HG02870 (cell line): ENCODE measurements around the gene HPSE2.
A peak's percentile ranks its signal among the peaks of the same experiment; 100 is the strongest.
"Not testable (repeated sequence)": the region's sequence is repeated elsewhere in the genome, so short reads cannot be mapped to it uniquely, and the experiment has no call there.

ENCODE experiments used
- ATAC-seq: cut with Tn5 transposase; IDR thresholded peaks from one replicate; pipeline ENCODE4 v1.9.1; 2021; ENCODE audit warnings: mild to moderate bottlenecking, moderate library complexity; ENCODE audit not compliant: unreplicated experiment

The HPSE2 gene

GRCh38 chr10:98519841-98520240 is 715.8 kb downstream of the HPSE2 start:
- no peak for ATAC-seq

- no peak for ATAC-seq
These were observed 718.0 kb downstream of the HPSE2 start for GRCh38 chr10:98517672-98518071.

GRCh38 chr10:98516352-98516751 is 719.3 kb downstream of the HPSE2 start:
- no peak for ATAC-seq

- ATAC-seq: no peak
These were observed 721.9 kb downstream of the HPSE2 start for GRCh38 chr10:98513704-98514103.

GRCh38 chr10:98511876-98512275 is 723.8 kb downstream of the HPSE2 start:
- no peak for ATAC-seq

- no peak for ATAC-seq
These were observed 725.1 kb downstream of the HPSE2 start for GRCh38 chr10:98510412-98510995.

- no peak for ATAC-seq
These were observed 725.9 kb downstream of the HPSE2 start for GRCh38 chr10:98509745-98510144.

- not testable (repeated sequence) for ATAC-seq
These were observed 733.1 kb downstream of the HPSE2 start for GRCh38 chr10:98502535-98502934.

- no peak for ATAC-seq
These were observed 742.9 kb downstream of the HPSE2 start for GRCh38 chr10:98492763-98493162.

GRCh38 chr10:98489561-98490481 is 745.8 kb downstream of the HPSE2 start:
- ATAC-seq: no peak

- no peak for ATAC-seq
These were observed 746.8 kb downstream of the HPSE2 start for GRCh38 chr10:98488669-98489430.

- no peak for ATAC-seq
These were observed 748.0 kb downstream of the HPSE2 start for GRCh38 chr10:98487649-98488048.

GRCh38 chr10:98486421-98486820 is 749.2 kb downstream of the HPSE2 start:
- ATAC-seq: no peak

GRCh38 chr10:98485959-98486358 is 749.7 kb downstream of the HPSE2 start:
- ATAC-seq: no peak

GRCh38 chr10:98483658-98484057 is 752.0 kb downstream of the HPSE2 start:
- ATAC-seq: no peak

GRCh38 chr10:98482096-98482495 is 753.6 kb downstream of the HPSE2 start:
- ATAC-seq: no peak

GRCh38 chr10:98481404-98481945 is 754.2 kb downstream of the HPSE2 start:
- peak; percentile 37 for ATAC-seq

GRCh38 chr10:98478430-98479222 is 757.0 kb downstream of the HPSE2 start:
- peak; percentile 50 for ATAC-seq

GRCh38 chr10:98477861-98478260 is 757.8 kb downstream of the HPSE2 start:
- ATAC-seq: no peak

- ATAC-seq: peak; percentile 44
These were observed 761.0 kb downstream of the HPSE2 start for GRCh38 chr10:98474628-98475027.
